HEK293 (cell line): ENCODE measurements around the gene WDTC1.

Experiments
- BCL6B ChIP-seq: fragments of 450-650 bp; formaldehyde crosslinking; IDR thresholded peaks from 2 replicates; pipeline ENCODE4 v1.5.1; 2017; ENCODE audit warnings: missing biosample characterization, missing genetic modification characterization
- PRDM1 ChIP-seq: fragments of 450-650 bp; formaldehyde crosslinking; IDR thresholded peaks from 2 replicates; pipeline ENCODE4; 2016; ENCODE audit warnings: missing biosample characterization, missing genetic modification characterization
- SCRT1 ChIP-seq: fragments of 450-650 bp; formaldehyde crosslinking; IDR thresholded peaks from 2 replicates; pipeline ENCODE4 v1.5.1; 2016; ENCODE audit warnings: missing biosample characterization, missing genetic modification characterization, borderline replicate concordance
- ZFP3 ChIP-seq: fragments of 450-650 bp; formaldehyde crosslinking; IDR thresholded peaks from 2 replicates; pipeline ENCODE4 v1.5.1; 2016; ENCODE audit warnings: low read depth, missing biosample characterization, missing genetic modification characterization
- ZNF112 ChIP-seq: fragments of 450-650 bp; formaldehyde crosslinking; IDR thresholded peaks from 2 replicates; pipeline ENCODE4 v1.5.0; 2017; ENCODE audit warnings: missing biosample characterization, missing genetic modification characterization
- ZNF114 ChIP-seq: fragments of 450-650 bp; formaldehyde crosslinking; IDR thresholded peaks from 2 replicates; pipeline ENCODE4 v1.5.0; 2017; ENCODE audit warnings: missing biosample characterization, missing genetic modification characterization
- ZNF138 ChIP-seq: fragments of 450-650 bp; formaldehyde crosslinking; IDR thresholded peaks from 2 replicates; pipeline ENCODE4 v1.5.1; 2016; ENCODE audit warnings: missing biosample characterization, missing genetic modification characterization, borderline replicate concordance
- ZNF169 ChIP-seq: fragments of 450-650 bp; formaldehyde crosslinking; IDR thresholded peaks from 2 replicates; pipeline ENCODE4 v1.5.1; 2016; ENCODE audit warnings: missing biosample characterization, missing genetic modification characterization
- ZNF18 ChIP-seq: fragments of 450-650 bp; formaldehyde crosslinking; IDR thresholded peaks from 2 replicates; pipeline ENCODE4 v1.5.1; 2016; ENCODE audit warnings: missing biosample characterization, missing genetic modification characterization
- ZNF280C ChIP-seq: fragments of 450-650 bp; formaldehyde crosslinking; IDR thresholded peaks from 2 replicates; pipeline ENCODE4 v1.5.1; 2016; ENCODE audit warnings: missing biosample characterization, missing genetic modification characterization
- ZNF354C ChIP-seq: fragments of 450-650 bp; formaldehyde crosslinking; IDR thresholded peaks from 2 replicates; pipeline ENCODE4 v1.5.1; 2016; ENCODE audit warnings: missing biosample characterization, missing genetic modification characterization, low read depth, borderline replicate concordance
- ZNF398 ChIP-seq: fragments of 450-650 bp; formaldehyde crosslinking; IDR thresholded peaks from 2 replicates; pipeline ENCODE4 v1.5.1; 2017; ENCODE audit warnings: missing biosample characterization, missing genetic modification characterization
- ZNF423 ChIP-seq: fragments of 450-650 bp; formaldehyde crosslinking; IDR thresholded peaks from 2 replicates; pipeline ENCODE4 v1.5.1; 2016; ENCODE audit warnings: missing biosample characterization, missing genetic modification characterization
- ZNF501 ChIP-seq: fragments of 450-650 bp; formaldehyde crosslinking; IDR thresholded peaks from 2 replicates; pipeline ENCODE4 v1.5.1; 2016; ENCODE audit warnings: missing biosample characterization, missing genetic modification characterization
- ZNF510 ChIP-seq: fragments of 450-650 bp; formaldehyde crosslinking; IDR thresholded peaks from 2 replicates; pipeline ENCODE4 v1.5.1; 2018; ENCODE audit warnings: mild to moderate bottlenecking, missing genetic modification characterization, missing biosample characterization; ENCODE audit not compliant: insufficient replicate concordance
- ZNF624 ChIP-seq: fragments of 450-650 bp; formaldehyde crosslinking; IDR thresholded peaks from 2 replicates; pipeline ENCODE4 v1.5.1; 2017; ENCODE audit warnings: missing biosample characterization, missing genetic modification characterization
- ZNF654 ChIP-seq: fragments of 450-650 bp; formaldehyde crosslinking; IDR thresholded peaks from 2 replicates; pipeline ENCODE4 v1.5.1; 2016; ENCODE audit warnings: low read depth, missing biosample characterization, missing genetic modification characterization
- ZNF677 ChIP-seq: fragments of 450-650 bp; IDR thresholded peaks from 2 replicates; pipeline ENCODE4 v1.5.0; 2018; ENCODE audit warnings: missing biosample characterization, mild to moderate bottlenecking, missing genetic modification characterization, moderate library complexity
- TF ChIP-seq, protein P1 (sequence below): fragments of 450-650 bp; formaldehyde crosslinking; IDR thresholded peaks from 2 replicates; pipeline ENCODE4 v1.5.1; 2016; ENCODE audit warnings: missing biosample characterization, missing genetic modification characterization
- TF ChIP-seq, protein P2 (sequence below): fragments of 450-650 bp; formaldehyde crosslinking; IDR thresholded peaks from 2 replicates; pipeline ENCODE4 v1.5.1; 2016; ENCODE audit warnings: missing biosample characterization, missing genetic modification characterization
- TF ChIP-seq, protein P3 (sequence below): fragments of 450-650 bp; formaldehyde crosslinking; IDR thresholded peaks from 2 replicates; pipeline ENCODE4 v1.5.1; 2016; ENCODE audit warnings: missing biosample characterization, missing genetic modification characterization, low read depth
- TF ChIP-seq, protein P4 (sequence below): fragments of 450-650 bp; formaldehyde crosslinking; IDR thresholded peaks from 2 replicates; pipeline ENCODE4 v1.5.0; 2017; ENCODE audit warnings: missing biosample characterization, missing genetic modification characterization, borderline replicate concordance

WDTC1 gene

GRCh38 chr1:27234049-27234882, at the start of gene WDTC1 (continued):
- TF ChIP-seq, protein P1, sequence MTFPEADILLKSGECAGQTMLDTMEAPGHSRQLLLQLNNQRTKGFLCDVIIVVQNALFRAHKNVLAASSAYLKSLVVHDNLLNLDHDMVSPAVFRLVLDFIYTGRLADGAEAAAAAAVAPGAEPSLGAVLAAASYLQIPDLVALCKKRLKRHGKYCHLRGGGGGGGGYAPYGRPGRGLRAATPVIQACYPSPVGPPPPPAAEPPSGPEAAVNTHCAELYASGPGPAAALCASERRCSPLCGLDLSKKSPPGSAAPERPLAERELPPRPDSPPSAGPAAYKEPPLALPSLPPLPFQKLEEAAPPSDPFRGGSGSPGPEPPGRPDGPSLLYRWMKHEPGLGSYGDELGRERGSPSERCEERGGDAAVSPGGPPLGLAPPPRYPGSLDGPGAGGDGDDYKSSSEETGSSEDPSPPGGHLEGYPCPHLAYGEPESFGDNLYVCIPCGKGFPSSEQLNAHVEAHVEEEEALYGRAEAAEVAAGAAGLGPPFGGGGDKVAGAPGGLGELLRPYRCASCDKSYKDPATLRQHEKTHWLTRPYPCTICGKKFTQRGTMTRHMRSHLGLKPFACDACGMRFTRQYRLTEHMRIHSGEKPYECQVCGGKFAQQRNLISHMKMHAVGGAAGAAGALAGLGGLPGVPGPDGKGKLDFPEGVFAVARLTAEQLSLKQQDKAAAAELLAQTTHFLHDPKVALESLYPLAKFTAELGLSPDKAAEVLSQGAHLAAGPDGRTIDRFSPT (tag by site-specific recombination) = no peak
- TF ChIP-seq ZNF510 = no peak
- TF ChIP-seq ZFP3 = no peak
- no peak for TF ChIP-seq SCRT1 (tag by site-specific recombination)
- no peak for TF ChIP-seq BCL6B (tag by site-specific recombination)
- no peak for TF ChIP-seq ZNF169
- TF ChIP-seq ZNF114 = no peak
- TF ChIP-seq, protein P2, sequence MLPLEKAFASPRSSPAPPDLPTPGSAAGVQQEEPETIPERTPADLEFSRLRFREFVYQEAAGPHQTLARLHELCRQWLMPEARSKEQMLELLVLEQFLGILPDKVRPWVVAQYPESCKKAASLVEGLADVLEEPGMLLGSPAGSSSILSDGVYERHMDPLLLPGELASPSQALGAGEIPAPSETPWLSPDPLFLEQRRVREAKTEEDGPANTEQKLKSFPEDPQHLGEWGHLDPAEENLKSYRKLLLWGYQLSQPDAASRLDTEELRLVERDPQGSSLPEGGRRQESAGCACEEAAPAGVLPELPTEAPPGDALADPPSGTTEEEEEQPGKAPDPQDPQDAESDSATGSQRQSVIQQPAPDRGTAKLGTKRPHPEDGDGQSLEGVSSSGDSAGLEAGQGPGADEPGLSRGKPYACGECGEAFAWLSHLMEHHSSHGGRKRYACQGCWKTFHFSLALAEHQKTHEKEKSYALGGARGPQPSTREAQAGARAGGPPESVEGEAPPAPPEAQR (tag by site-specific recombination) = no peak
- no peak for TF ChIP-seq ZNF624 (tag by site-specific recombination)
- no peak for TF ChIP-seq ZNF677 (tag by site-specific recombination)
- no peak for TF ChIP-seq ZNF654
- no peak for TF ChIP-seq PRDM1 (tag by site-specific recombination)
- peak; percentile 100 for TF ChIP-seq ZNF18 (tag by site-specific recombination)
- peak; percentile 48; the same call in 1 of the 2 replicates for TF ChIP-seq ZNF501 (tag by site-specific recombination)
- no peak for TF ChIP-seq ZNF280C
- TF ChIP-seq, protein P3, sequence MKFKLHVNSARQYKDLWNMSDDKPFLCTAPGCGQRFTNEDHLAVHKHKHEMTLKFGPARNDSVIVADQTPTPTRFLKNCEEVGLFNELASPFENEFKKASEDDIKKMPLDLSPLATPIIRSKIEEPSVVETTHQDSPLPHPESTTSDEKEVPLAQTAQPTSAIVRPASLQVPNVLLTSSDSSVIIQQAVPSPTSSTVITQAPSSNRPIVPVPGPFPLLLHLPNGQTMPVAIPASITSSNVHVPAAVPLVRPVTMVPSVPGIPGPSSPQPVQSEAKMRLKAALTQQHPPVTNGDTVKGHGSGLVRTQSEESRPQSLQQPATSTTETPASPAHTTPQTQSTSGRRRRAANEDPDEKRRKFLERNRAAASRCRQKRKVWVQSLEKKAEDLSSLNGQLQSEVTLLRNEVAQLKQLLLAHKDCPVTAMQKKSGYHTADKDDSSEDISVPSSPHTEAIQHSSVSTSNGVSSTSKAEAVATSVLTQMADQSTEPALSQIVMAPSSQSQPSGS = no peak
- TF ChIP-seq ZNF354C (tag by site-specific recombination) = no peak
- no peak for TF ChIP-seq ZNF112
- no peak for TF ChIP-seq ZNF423 (tag by site-specific recombination)
- TF ChIP-seq ZNF138 (tag by site-specific recombination) = no peak
- TF ChIP-seq, protein P4, sequence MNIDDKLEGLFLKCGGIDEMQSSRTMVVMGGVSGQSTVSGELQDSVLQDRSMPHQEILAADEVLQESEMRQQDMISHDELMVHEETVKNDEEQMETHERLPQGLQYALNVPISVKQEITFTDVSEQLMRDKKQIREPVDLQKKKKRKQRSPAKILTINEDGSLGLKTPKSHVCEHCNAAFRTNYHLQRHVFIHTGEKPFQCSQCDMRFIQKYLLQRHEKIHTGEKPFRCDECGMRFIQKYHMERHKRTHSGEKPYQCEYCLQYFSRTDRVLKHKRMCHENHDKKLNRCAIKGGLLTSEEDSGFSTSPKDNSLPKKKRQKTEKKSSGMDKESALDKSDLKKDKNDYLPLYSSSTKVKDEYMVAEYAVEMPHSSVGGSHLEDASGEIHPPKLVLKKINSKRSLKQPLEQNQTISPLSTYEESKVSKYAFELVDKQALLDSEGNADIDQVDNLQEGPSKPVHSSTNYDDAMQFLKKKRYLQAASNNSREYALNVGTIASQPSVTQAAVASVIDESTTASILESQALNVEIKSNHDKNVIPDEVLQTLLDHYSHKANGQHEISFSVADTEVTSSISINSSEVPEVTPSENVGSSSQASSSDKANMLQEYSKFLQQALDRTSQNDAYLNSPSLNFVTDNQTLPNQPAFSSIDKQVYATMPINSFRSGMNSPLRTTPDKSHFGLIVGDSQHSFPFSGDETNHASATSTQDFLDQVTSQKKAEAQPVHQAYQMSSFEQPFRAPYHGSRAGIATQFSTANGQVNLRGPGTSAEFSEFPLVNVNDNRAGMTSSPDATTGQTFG (tag by site-specific recombination) = no peak
- TF ChIP-seq ZNF398 = peak; percentile 98
